GM23248 (cell line): ENCODE data around the gene SLC22A14. TPM values are rescaled to one million over a fixed set of nuclear protein-coding genes. Genes with fewer than 3 reads are reported as not detected.

ENCODE experiments used
- DNase-seq: peaks from one replicate; pipeline ENCODE4 v3.0.0-alpha.2; 2015
- H2AFZ ChIP-seq: fragments of 200-600 bp; sonication (generic); 2 replicates; pipeline ENCODE4 v1.6.1; 2016; ENCODE audit warnings: antibody characterized with exemption
- H3F3A ChIP-seq: fragments of 200-600 bp; sonication (generic); 2 replicates; pipeline ENCODE4 v1.6.1; 2016; ENCODE audit warnings: mild to moderate bottlenecking, antibody characterized with exemption, mixed run types; ENCODE audit not compliant: insufficient read depth
- H3K27ac ChIP-seq: fragments of 200-600 bp; sonication (generic); 2 replicates; pipeline ENCODE4 v1.5.1; 2016; ENCODE audit warnings: mild to moderate bottlenecking
- H3K27me3 ChIP-seq: fragments of 200-600 bp; sonication (generic); replicated peaks from 2 replicates; pipeline ENCODE4 v1.6.1; 2016; ENCODE audit warnings: mild to moderate bottlenecking; ENCODE audit not compliant: insufficient read depth
- H3K36me3 ChIP-seq: fragments of 200-600 bp; sonication (generic); 2 replicates; pipeline ENCODE4 v1.6.1; 2016; ENCODE audit warnings: low read depth, mild to moderate bottlenecking
- H3K4me1 ChIP-seq: fragments of 200-600 bp; sonication (generic); 2 replicates; pipeline ENCODE4 v1.6.1; 2016; ENCODE audit warnings: mild to moderate bottlenecking; ENCODE audit not compliant: insufficient read depth
- H3K4me2 ChIP-seq: fragments of 200-600 bp; sonication (generic); one replicate; pipeline ENCODE4 v1.6.1; 2016; ENCODE audit warnings: mild to moderate bottlenecking; ENCODE audit not compliant: unreplicated experiment
- H3K4me3 ChIP-seq: fragments of 200-600 bp; sonication (generic); 2 replicates; pipeline ENCODE4 v1.5.1; 2016; ENCODE audit warnings: mild to moderate bottlenecking
- H3K79me2 ChIP-seq: fragments of 200-600 bp; sonication (generic); 2 replicates; pipeline ENCODE4 v1.6.1; 2016; ENCODE audit warnings: mild to moderate bottlenecking; ENCODE audit not compliant: insufficient read depth
- H3K9ac ChIP-seq: fragments of 200-600 bp; sonication (generic); 2 replicates; pipeline ENCODE4 v1.6.1; 2016; ENCODE audit warnings: mild to moderate bottlenecking
- H3K9me2 ChIP-seq: fragments of 200-600 bp; sonication (generic); 2 replicates; pipeline ENCODE4 v1.6.1; 2016; ENCODE audit warnings: mixed run types, mild to moderate bottlenecking, moderate library complexity; ENCODE audit not compliant: insufficient read depth
- H3K9me3 ChIP-seq: fragments of 200-600 bp; sonication (generic); one replicate; pipeline ENCODE4 v1.6.1; 2017; ENCODE audit warnings: low read depth
- H4K20me1 ChIP-seq: fragments of 200-600 bp; sonication (generic); 2 replicates; pipeline ENCODE4 v1.6.0; 2016; ENCODE audit not compliant: insufficient read depth
- EZH2 ChIP-seq: fragments of 200-600 bp; sonication (generic); IDR thresholded peaks from 2 replicates; pipeline ENCODE4 v1.6.1; 2018; ENCODE audit warnings: antibody characterized with exemption, mild to moderate bottlenecking; ENCODE audit not compliant: insufficient read depth, poor library complexity, severe bottlenecking
- EZH2phosphoT487 ChIP-seq: fragments of 200-600 bp; sonication (generic); IDR thresholded peaks from 2 replicates; pipeline ENCODE4 v1.6.1; 2018; ENCODE audit warnings: antibody characterized with exemption, moderate library complexity, mild to moderate bottlenecking, low read depth; ENCODE audit not compliant: insufficient read depth
- WGBS, 2 experiments: methylation state at CpG; one replicate each; pipeline ENCODE4 v1.1.6; 2015 to 2017; ENCODE audit warnings: low lambda C conversion rate in 2 of 2, low coverage in 1 of 2; ENCODE audit errors: missing lambda C conversion rate in 2 of 2; 5-methylcytosine and 5-hydroxymethylcytosine counted together
- in situ Hi-C: fragments of 300-500 bp; cut with MboI; formaldehyde crosslinking; loops from 2 replicates; pipeline ENCODE4 v1.15.0; 2020
- polyA plus RNA-seq: library from polyadenylated mRNA; unstranded; fragments of >200 nt; fragmentation: Nextera tagmentation; extraction: Ambion mirVana; gene quantifications from 2 replicates; pipeline ENCODE4 v1.2.1, GENCODE V29; 2016
- total RNA-seq: library from RNA; depleted of rRNA; stranded (reverse); fragments of >200 nt; shearing (Covaris generic); gene quantifications from 2 replicates; pipeline ENCODE4 v1.2.3, GENCODE V29; 2014

The SLC22A14 gene
- total and polyA plus RNA-seq, 2 experiments from 2014 or later: 0.08 TPM; not detected in 1

- H3K36me3 ChIP-seq: 0 out of 2 replicates have a peak, but pooled peaks cover 9% of the 10 kb centered on the region
- H3K4me1 ChIP-seq: no peaks in the 10 kb centered on the region
- no peaks in the 10 kb centered on the region for H3K79me2 ChIP-seq
- H2AFZ ChIP-seq: no peak overlapping the region
- in situ Hi-C loops: no loop called here
- no peak for DNase-seq
- H3K9me3 ChIP-seq: no peaks in the 10 kb centered on the region
- no peak overlapping the region for H3K9ac ChIP-seq
- H3K4me3 ChIP-seq: no peak overlapping the region
- no peak overlapping the region for H3K27ac ChIP-seq
- no peak for TF ChIP-seq EZH2phosphoT487
- no peak for TF ChIP-seq EZH2
- H3F3A ChIP-seq: no peaks in the 10 kb centered on the region
- H3K9me2 ChIP-seq: no peaks in the 10 kb centered on the region
- H4K20me1 ChIP-seq: no peaks in the 10 kb centered on the region
- no peak overlapping the region for H3K4me2 ChIP-seq
- no peaks in the 10 kb centered on the region for H3K27me3 ChIP-seq
- 90 to 100% methylated on average over 1 of the region's 1 CpG for WGBS, 2 experiments
Observed at GRCh38 chr3:38264779-38265178, 17.3 kb upstream of the SLC22A14 start.

DNA sequence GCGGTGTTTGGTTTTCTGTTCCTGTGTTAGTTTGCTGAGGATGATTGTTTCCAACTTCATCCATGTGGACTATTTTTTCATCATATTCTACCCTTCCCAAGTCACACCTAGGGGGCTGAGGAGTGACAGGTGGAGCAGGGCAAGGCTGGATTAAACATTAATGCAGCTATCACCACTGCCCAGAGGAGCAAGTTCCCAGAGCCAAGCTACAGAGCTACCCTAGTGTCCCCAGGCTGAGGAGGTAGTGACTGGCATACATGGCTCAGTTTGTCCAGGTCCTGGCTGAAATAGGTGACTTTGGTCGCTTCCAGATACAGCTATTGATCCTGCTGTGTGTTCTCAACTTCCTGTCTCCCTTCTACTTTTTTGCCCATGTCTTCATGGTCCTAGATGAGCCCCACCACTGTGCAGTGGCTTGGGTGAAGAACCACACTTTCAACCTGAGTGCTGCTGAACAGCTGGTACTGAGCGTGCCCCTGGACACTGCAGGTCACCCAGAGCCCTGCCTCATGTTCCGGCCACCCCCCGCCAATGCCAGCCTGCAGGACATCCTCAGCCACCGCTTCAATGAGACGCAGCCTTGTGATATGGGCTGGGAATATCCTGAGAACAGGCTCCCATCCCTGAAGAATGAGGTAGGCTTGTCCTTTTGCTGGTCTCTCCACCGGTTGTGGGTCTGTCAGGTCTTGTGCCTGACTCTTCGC, 16.3 kb upstream of the SLC22A14 start, which contains the start of gene SLC22A13:
Gene SLC22A13 (plus strand): TSS at position 209 of the 704 bp plus-strand sequence. CDS start 49 bp downstream, at position 258.
- Histone ChIP-seq H3K36me3 (0 out of 2 replicates have a peak, but pooled peaks cover 4% of the 10 kb centered on the region), H3K4me3 (no peak within 1 kb of the TSS), H3K4me1 (no peaks in the 10 kb centered on the region), H3K9me3 (no peaks in the 10 kb centered on the region), H3K4me2 (no peak within 1 kb of the TSS), H4K20me1 (no peaks in the 10 kb centered on the region), H3K27me3 (no peaks in the 10 kb centered on the region), H2AFZ (no peak within 1 kb of the TSS), H3K9ac (no peak within 1 kb of the TSS), H3F3A (no peaks in the 10 kb centered on the region), H3K9me2 (no peaks in the 10 kb centered on the region), H3K79me2 (no peaks in the 10 kb centered on the region), H3K27ac (no peak within 1 kb of the TSS)
- 94 to 99% methylated on average over 9 of the region's 9 CpGs for WGBS, 2 experiments
- in situ Hi-C loops: no loop called here
- no peak for DNase-seq
- TF ChIP-seq EZH2phosphoT487 (no peak), EZH2 (no peak)

- TF ChIP-seq EZH2phosphoT487 (no peak), EZH2 (no peak)
- H2AFZ ChIP-seq: no peak overlapping the region
- no peaks in the 10 kb centered on the region for H3F3A ChIP-seq
- no peak for DNase-seq
- no peaks in the 10 kb centered on the region for H3K4me1 ChIP-seq
- H3K27ac ChIP-seq: no peak overlapping the region
- H3K4me2 ChIP-seq: no peak overlapping the region
- WGBS, 2 experiments: 50 to 63% methylated on average over 1 of the region's 1 CpG
- no peaks in the 10 kb centered on the region for H3K27me3 ChIP-seq
- in situ Hi-C loops: no loop called here
- no peak overlapping the region for H3K4me3 ChIP-seq
- no peaks in the 10 kb centered on the region for H3K9me2 ChIP-seq
- no peak overlapping the region for H3K9ac ChIP-seq
- H3K9me3 ChIP-seq: no peaks in the 10 kb centered on the region
- H4K20me1 ChIP-seq: no peaks in the 10 kb centered on the region
- H3K36me3 ChIP-seq: no peaks in the 10 kb centered on the region
- no peaks in the 10 kb centered on the region for H3K79me2 ChIP-seq
Observed at GRCh38 chr3:38266810-38267209, 15.3 kb upstream of the SLC22A14 start.

DNA sequence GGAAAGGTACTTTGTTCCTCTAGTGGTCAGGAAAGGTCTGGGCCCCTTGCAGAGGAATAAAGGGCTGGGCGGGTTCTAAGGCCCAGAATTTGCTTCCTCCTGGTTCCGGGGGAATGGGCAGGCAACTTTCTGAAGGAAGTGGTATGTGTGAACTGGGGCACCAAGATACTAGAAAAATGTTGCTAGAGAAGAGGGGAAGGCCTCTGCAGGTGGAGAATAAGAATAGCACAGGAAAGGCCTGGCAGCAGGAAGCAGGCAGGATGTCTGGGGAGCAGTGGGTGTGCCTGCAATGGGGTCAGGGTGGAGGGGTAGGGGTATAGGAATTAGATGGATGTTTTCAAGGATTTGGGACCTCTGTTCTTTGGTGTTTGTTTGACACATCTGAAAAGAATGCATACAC, 14.4 kb upstream of the SLC22A14 start:
- no peaks in the 10 kb centered on the region for H3F3A ChIP-seq
- H3K27ac ChIP-seq: no peak overlapping the region
- WGBS, 2 experiments: 100% methylated on average over 2 of the region's 2 CpGs
- no peaks in the 10 kb centered on the region for H3K79me2 ChIP-seq
- no peaks in the 10 kb centered on the region for H3K36me3 ChIP-seq
- H3K4me2 ChIP-seq: no peak overlapping the region
- no peak overlapping the region for H3K4me3 ChIP-seq
- no peak overlapping the region for H2AFZ ChIP-seq
- no peaks in the 10 kb centered on the region for H3K9me2 ChIP-seq
- no peaks in the 10 kb centered on the region for H3K4me1 ChIP-seq
- H4K20me1 ChIP-seq: no peaks in the 10 kb centered on the region
- H3K9me3 ChIP-seq: no peaks in the 10 kb centered on the region
- in situ Hi-C loops: no loop called here
- no peak for DNase-seq
- no peak for TF ChIP-seq EZH2
- TF ChIP-seq EZH2phosphoT487: no peak
- H3K27me3 ChIP-seq: no peaks in the 10 kb centered on the region
- H3K9ac ChIP-seq: no peak overlapping the region
